ENCODE data around the gene SLC35E2B.
"Not testable (repeated sequence)": the region's sequence is repeated elsewhere in the genome, so short reads cannot be mapped to it uniquely, and the experiment has no call there.

SLC35E2B gene

GRCh38 chr1:1674806-1675205, 17.8 kb downstream of the SLC35E2B start:
- DNase-seq (ENCODE audit: low spot score) = not testable (repeated sequence)

GRCh38 chr1:1672181-1672965, 20.2 kb downstream of the SLC35E2B start:
- no peak for DNase-seq (ENCODE audit: low spot score)

- no peak for DNase-seq (ENCODE audit: low spot score)
These were observed 21.1 kb downstream of the SLC35E2B start for GRCh38 chr1:1671365-1672119.

GRCh38 chr1:1670866-1671265, 21.7 kb downstream of the SLC35E2B start:
- no peak for DNase-seq (ENCODE audit: low spot score)

GRCh38 chr1:1669468-1670440, 22.8 kb downstream of the SLC35E2B start:
- DNase-seq (ENCODE audit: low spot score) = no peak

- no peak for DNase-seq (ENCODE audit: low spot score)
These were observed 26.1 kb downstream of the SLC35E2B start for GRCh38 chr1:1666526-1666925.

GRCh38 chr1:1665815-1666251, 26.8 kb downstream of the SLC35E2B start:
- DNase-seq (ENCODE audit: low spot score) = no peak

- no peak for DNase-seq (ENCODE audit: low spot score)
These were observed 27.4 kb downstream of the SLC35E2B start for GRCh38 chr1:1664941-1665814.

- DNase-seq (ENCODE audit: low spot score) = not testable (repeated sequence)
These were observed 28.3 kb downstream of the SLC35E2B start for GRCh38 chr1:1664318-1664717.

GRCh38 chr1:1662830-1663560, 29.6 kb downstream of the SLC35E2B start:
- DNase-seq (ENCODE audit: low spot score) = not testable (repeated sequence)

GRCh38 chr1:1662392-1662791, 30.2 kb downstream of the SLC35E2B start:
- DNase-seq (ENCODE audit: low spot score) = not testable (repeated sequence)

- DNase-seq (ENCODE audit: low spot score) = peak; percentile 90
These were observed 33.7 kb downstream of the SLC35E2B start, which contains the start of gene CDK11B for GRCh38 chr1:1658583-1659549. Gene CDK11B (minus strand): TSS chr1:1659004. CDS start chr1:1657485, 1,519 bp downstream.

- DNase-seq (ENCODE audit: low spot score) = not testable (repeated sequence)
These were observed 44.3 kb downstream of the SLC35E2B start for GRCh38 chr1:1648265-1648664.

GRCh38 chr1:1647567-1648241, 44.9 kb downstream of the SLC35E2B start:
- DNase-seq (ENCODE audit: low spot score) = not testable (repeated sequence)

- not testable (repeated sequence) for DNase-seq (ENCODE audit: low spot score)
These were observed 46.3 kb downstream of the SLC35E2B start for GRCh38 chr1:1646326-1646725.

- not testable (repeated sequence) for DNase-seq (ENCODE audit: low spot score)
These were observed 51.7 kb downstream of the SLC35E2B start for GRCh38 chr1:1640711-1641461.

- not testable (repeated sequence) for DNase-seq (ENCODE audit: low spot score)
These were observed 52.5 kb downstream of the SLC35E2B start for GRCh38 chr1:1640081-1640480.
